ENCODE results near the gene HMMR. TPM values are rescaled to one million over a fixed set of nuclear protein-coding genes. Genes with fewer than 3 reads are reported as not detected.

The HMMR gene
- total and polyA plus RNA-seq, 2 of the 4 experiments (the other 2 are of a cell fraction) = 13.0 to 24.6 TPM

GRCh38 chr5:163497315-163497714 is 36.9 kb downstream of the HMMR start:
- intact Hi-C loops (cut with micrococcal nuclease) = no loop called here
- Histone ChIP-seq H3K27ac (ENCODE audit: insufficient read depth, low read length) (no peak overlapping the region), H3K27me3 (ENCODE audit: control insufficient read depth, insufficient read depth, low read length) (no peaks in the 10 kb centered on the region), H3K4me1 (ENCODE audit: control insufficient read depth, insufficient read depth, low read length) (no peaks in the 10 kb centered on the region), H3K36me3 (ENCODE audit: control insufficient read depth, insufficient read depth, low read length) (peaks cover 3% of the 10 kb centered on the region; the same call in 1 of the 2 replicates), H3K9ac (ENCODE audit: low read depth, low read length) (no peak overlapping the region), H3K9me3 (ENCODE audit: control insufficient read depth, insufficient read depth, low read length) (no peaks in the 10 kb centered on the region), H4K5ac (ENCODE audit: low read depth, low read length) (no peak overlapping the region), H2BK120ac (ENCODE audit: low read depth, low read length) (no peak overlapping the region), H2AFZ (replicated peaks; ENCODE audit: low read length, poor library complexity) (no peak overlapping the region), H4K20me1 (ENCODE audit: insufficient read depth, low read length) (no peaks in the 10 kb centered on the region), H3K14ac (replicated peaks; ENCODE audit: low read depth, low read length) (no peak overlapping the region), H2AK9ac (replicated peaks; ENCODE audit: low read depth, low read length, poor library complexity) (no peak overlapping the region), H3K79me1 (ENCODE audit: low read depth in 1 of 2, low read length in 2 of 2) (no peaks in the 10 kb centered on the region), H2BK20ac (ENCODE audit: low read depth, low read length) (no peak overlapping the region), H3K4me2 (ENCODE audit: low read depth, low read length) (no peak overlapping the region), H3K4ac (ENCODE audit: low read depth, low read length) (no peak overlapping the region), H4K91ac (ENCODE audit: insufficient read depth, low read depth, low read length) (no peak overlapping the region), H4K8ac (ENCODE audit: low read depth in 2 of 2, low read length in 2 of 2) (no peak overlapping the region), H3K4me3 (ENCODE audit: insufficient read depth, low read depth, low read length) (no peak overlapping the region), H2BK5ac (ENCODE audit: low read depth, low read length, poor library complexity, severe bottlenecking) (no peak overlapping the region), H3K23ac (ENCODE audit: low read depth, low read length) (no peak overlapping the region), H3K56ac (ENCODE audit: extremely low read depth, insufficient read depth, low read length) (no peak overlapping the region), H2AK5ac (ENCODE audit: low read depth, low read length) (no peak overlapping the region), H3K9me1 (ENCODE audit: insufficient read depth, low read length) (no peaks in the 10 kb centered on the region), H3K18ac (ENCODE audit: low read depth, low read length) (no peak overlapping the region), H2BK15ac (ENCODE audit: low read depth, low read length) (no peak overlapping the region)
- dilution Hi-C loops (cut with HindIII; ENCODE audit: low sequenced_read_pairs, unreplicated experiment) = no loop called here
- POLR2A ChIA-PET (ENCODE audit: unreplicated experiment) = no interaction called here
- CTCF ChIA-PET = interaction anchor here (1.3 kb wide), 1 partner anchor 12 kb away, joined by 3 read pairs; no protein-coding TSS in a partner anchor
- ATAC-seq (ENCODE audit: low read depth) (no peak), DNase-seq (no peak)
- TF ChIP-seq BHLHE40 (IDR thresholded peaks at IDR 0.05; ENCODE audit: low read depth, low read length) = no peak
- TF ChIP-seq MAFK (IDR thresholded peaks at IDR 0.05; ENCODE audit: low read depth, low read length) = no peak
- no peak for TF ChIP-seq RFX5 (IDR thresholded peaks at IDR 0.05; ENCODE audit: low read depth, low read length)
- no peak for TF ChIP-seq POLR2A (IDR thresholded peaks at IDR 0.05; ENCODE audit: low read depth, low read length)
- no peak for TF ChIP-seq CEBPB (IDR thresholded peaks at IDR 0.05; ENCODE audit: low read depth, low read length)
- TF ChIP-seq FOS (IDR thresholded peaks at IDR 0.05; ENCODE audit: low read depth, low read length) = no peak
- no peak for TF ChIP-seq NFE2L2 (IDR thresholded peaks at IDR 0.05; ENCODE audit: low read depth, low read length)
- TF ChIP-seq SMC3 (IDR thresholded peaks at IDR 0.05; ENCODE audit: low read depth, low read length) = no peak
- TF ChIP-seq ELK1 (IDR thresholded peaks at IDR 0.05; ENCODE audit: borderline replicate concordance, low read depth, low read length) = no peak
- no peak for TF ChIP-seq RCOR1 (IDR thresholded peaks at IDR 0.05; ENCODE audit: insufficient replicate concordance, low read length)
- no peak for TF ChIP-seq MXI1 (IDR thresholded peaks at IDR 0.05; ENCODE audit: borderline replicate concordance, low read depth, low read length)
- TF ChIP-seq MAZ (IDR thresholded peaks at IDR 0.05; ENCODE audit: borderline replicate concordance, low read depth, low read length) = no peak
- no peak for TF ChIP-seq USF2 (IDR thresholded peaks at IDR 0.05; ENCODE audit: low read depth, low read length)
- TF ChIP-seq CTCF (conservative IDR thresholded peaks at IDR 0.05; ENCODE audit: low read depth, low read length) = no peak
- no peak for TF ChIP-seq RAD21 (IDR thresholded peaks at IDR 0.05; ENCODE audit: low read length)
- TF ChIP-seq CHD1 (IDR thresholded peaks at IDR 0.05; ENCODE audit: low read depth, low read length) = no peak
- WGBS, 2 experiments (ENCODE audit: extremely low coverage in 2 of 2, insufficient read length in 1 of 2) = no CpG with 5 or more reads among the region's 3 CpGs
- in situ Hi-C loops (cut with MboI; ENCODE audit: low sequenced_read_pairs) = no loop called here
- no TSS peak for BruUV-seq (replicated peaks)

Measured in IMR-90 (cell line).